Heart left ventricle (tissue), 13 donors: Measurements from ENCODE around the gene HIVEP2.

Source experiments
- POLR2A ChIP-seq, 2 donors: fragments of 450-650 bp; IDR thresholded peaks; one replicate each; pipeline ENCODE4 v1.6.1; 2017; ENCODE audit warnings: antibody characterized with exemption in 2 of 2, mild to moderate bottlenecking in 2 of 2, moderate library complexity in 2 of 2
- TF ChIP-seq, protein P1 (sequence below), 12 donors: fragments of 200-600 bp; sonication (generic) in 4 of 12; IDR thresholded peaks; one replicate each; pipeline versions ENCODE4 v1.5.0 to v1.8.0; 2018 to 2022; ENCODE audit warnings: antibody characterized with exemption in 12 of 12, mild to moderate bottlenecking in 5 of 12
- donor health status: ischemic (EF 13 %, LVEDD 7.1; RV severe dilation, severe dysfunction).
- donor health status: DM: no; HTN: yes; CAD: no.
- donor health status: DM: no; HTN: no; CAD: no.
- donor health status: ischemic (EF 25% LVEDD 6.9; RV normal size, moderate dysfunction).
- donor health status: ischemic (EF 25% LVEDD 5.7; RV mildly dilated, moderate dysfunction).
- donor health status: ischemic (EF 35%, LVEDD 5.7; RV mildly dilated, moderate dysfunction).
- donor health status: nonischemic (EF 11% LVEDD 7.7; RV severe dilation, severe dysfunction).
- donor health status: DM: yes; HTN: yes; CAD: no.
- donor health status: PGD.
- donor health status: ischemic (EF 29% LVEDD 5.4; RV normal size, mild dysfunction).
- donor health status: nonischemic (EF 23%, LVEDD 6.1; RV moderate dilation, normal function).

- TF ChIP-seq, protein P1, sequence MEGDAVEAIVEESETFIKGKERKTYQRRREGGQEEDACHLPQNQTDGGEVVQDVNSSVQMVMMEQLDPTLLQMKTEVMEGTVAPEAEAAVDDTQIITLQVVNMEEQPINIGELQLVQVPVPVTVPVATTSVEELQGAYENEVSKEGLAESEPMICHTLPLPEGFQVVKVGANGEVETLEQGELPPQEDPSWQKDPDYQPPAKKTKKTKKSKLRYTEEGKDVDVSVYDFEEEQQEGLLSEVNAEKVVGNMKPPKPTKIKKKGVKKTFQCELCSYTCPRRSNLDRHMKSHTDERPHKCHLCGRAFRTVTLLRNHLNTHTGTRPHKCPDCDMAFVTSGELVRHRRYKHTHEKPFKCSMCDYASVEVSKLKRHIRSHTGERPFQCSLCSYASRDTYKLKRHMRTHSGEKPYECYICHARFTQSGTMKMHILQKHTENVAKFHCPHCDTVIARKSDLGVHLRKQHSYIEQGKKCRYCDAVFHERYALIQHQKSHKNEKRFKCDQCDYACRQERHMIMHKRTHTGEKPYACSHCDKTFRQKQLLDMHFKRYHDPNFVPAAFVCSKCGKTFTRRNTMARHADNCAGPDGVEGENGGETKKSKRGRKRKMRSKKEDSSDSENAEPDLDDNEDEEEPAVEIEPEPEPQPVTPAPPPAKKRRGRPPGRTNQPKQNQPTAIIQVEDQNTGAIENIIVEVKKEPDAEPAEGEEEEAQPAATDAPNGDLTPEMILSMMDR (IDR thresholded peaks at IDR 0.05) = no peak
- no peak for TF ChIP-seq POLR2A (IDR thresholded peaks at IDR 0.05)
Observed at GRCh38 chr6:142942238-142942637, 2.7 kb downstream of the HIVEP2 start.
